Stomach smooth muscle (tissue), 2 donors: ENCODE results near the gene FRG2C.
A peak's percentile ranks its signal among the peaks of the same experiment; 100 is the strongest.
"Not testable (repeated sequence)": the region's sequence is repeated elsewhere in the genome, so short reads cannot be mapped to it uniquely, and the experiment has no call there.

Experiments used
- H3K27ac ChIP-seq: one replicate; pipeline ENCODE4 v1.7.0; 2013; ENCODE audit warnings: mild to moderate bottlenecking, low read length, inconsistent platforms
- H3K27me3 ChIP-seq, 2 donors: one replicate each; pipeline ENCODE4 v1.7.0; 2013; ENCODE audit warnings: low read length in 2 of 2; ENCODE audit not compliant: insufficient read depth in 2 of 2, control insufficient read depth in 1 of 2
- H3K36me3 ChIP-seq, 2 donors: one replicate each; pipeline ENCODE4 v1.7.0; 2013; ENCODE audit warnings: low read length in 2 of 2; ENCODE audit not compliant: control insufficient read depth in 2 of 2, insufficient read depth in 2 of 2
- H3K4me1 ChIP-seq: one replicate; pipeline ENCODE4 v1.7.0; 2013; ENCODE audit warnings: low read length; ENCODE audit not compliant: control insufficient read depth, insufficient read depth
- H3K4me3 ChIP-seq, 2 donors: one replicate each; pipeline ENCODE4 v1.7.0; 2013; ENCODE audit warnings: low read length in 2 of 2
- H3K9ac ChIP-seq, 2 donors: one replicate each; pipeline ENCODE4 v1.7.0; 2013; ENCODE audit warnings: low read length in 2 of 2, mild to moderate bottlenecking in 1 of 2
- H3K9me3 ChIP-seq, 2 donors: one replicate each; pipeline ENCODE4 v1.7.0; 2013; ENCODE audit warnings: low read length in 2 of 2; ENCODE audit not compliant: control insufficient read depth in 2 of 2
- donor health status: healthy.
- donor health status: Pancreatic carcinoma.

The FRG2C gene

GRCh38 chr3:75650191-75650590 lies 13.9 kb upstream of the FRG2C start:
- Histone ChIP-seq H3K4me1 (no peaks in the 10 kb centered on the region), H3K4me3 (no peak overlapping the region), H3K27ac (no peak overlapping the region), H3K9me3 (no peaks in the 10 kb centered on the region), H3K9ac (no peak overlapping the region), H3K27me3 (peaks cover 2 to 4% of the 10 kb centered on the region in 2 donors), H3K36me3 (no peaks in the 10 kb centered on the region)

- not testable (repeated sequence) for H3K9ac ChIP-seq, H3K36me3 ChIP-seq, H3K27ac ChIP-seq, H3K4me1 ChIP-seq, H3K4me3 ChIP-seq, H3K9me3 ChIP-seq
- peaks cover 8 to 28% of the 10 kb centered on the region in 2 donors for H3K27me3 ChIP-seq
Measured at GRCh38 chr3:75655101-75655904, 8.8 kb upstream of the FRG2C start.

GRCh38 chr3:75655956-75656355 lies 8.2 kb upstream of the FRG2C start:
- not testable (repeated sequence) for H3K36me3 ChIP-seq, H3K9ac ChIP-seq, H3K4me1 ChIP-seq, H3K4me3 ChIP-seq, H3K27ac ChIP-seq, H3K9me3 ChIP-seq
- peaks cover 8 to 28% of the 10 kb centered on the region in 2 donors for H3K27me3 ChIP-seq

GRCh38 chr3:75658411-75659107 lies 5.6 kb upstream of the FRG2C start:
- H3K27ac ChIP-seq, H3K9me3 ChIP-seq, H3K9ac ChIP-seq, H3K4me1 ChIP-seq, H3K36me3 ChIP-seq: not testable (repeated sequence)
- H3K4me3 ChIP-seq: peak overlapping the region in 1 of 2 donors; percentile 49
- H3K27me3 ChIP-seq: peaks cover 16 to 28% of the 10 kb centered on the region in 2 donors

GRCh38 chr3:75659108-75659433 lies 5.1 kb upstream of the FRG2C start:
- peaks cover 16 to 28% of the 10 kb centered on the region in 2 donors for H3K27me3 ChIP-seq
- H3K36me3 ChIP-seq, H3K9ac ChIP-seq, H3K27ac ChIP-seq, H3K4me1 ChIP-seq, H3K9me3 ChIP-seq: not testable (repeated sequence)
- H3K4me3 ChIP-seq: peak overlapping the region in 1 of 2 donors; percentile 49

- H3K27ac ChIP-seq, H3K9ac ChIP-seq, H3K36me3 ChIP-seq, H3K9me3 ChIP-seq, H3K4me3 ChIP-seq: not testable (repeated sequence)
- peaks cover 13% of the 10 kb centered on the region for H3K4me1 ChIP-seq
- H3K27me3 ChIP-seq: peaks cover 23 to 31% of the 10 kb centered on the region in 2 donors
Measured at GRCh38 chr3:75665626-75666025, 1.5 kb downstream of the FRG2C start.

- H3K36me3 ChIP-seq, H3K9ac ChIP-seq, H3K27ac ChIP-seq, H3K9me3 ChIP-seq: not testable (repeated sequence)
- Histone ChIP-seq H3K4me1 (peaks cover 13% of the 10 kb centered on the region), H3K4me3 (peak overlapping the region; percentile 9 to 60), H3K27me3 (peaks cover 39 to 42% of the 10 kb centered on the region in 2 donors)
Measured at GRCh38 chr3:75667757-75668701, 3.9 kb downstream of the FRG2C start.

GRCh38 chr3:75668759-75669347 lies 4.7 kb downstream of the FRG2C start:
- not testable (repeated sequence) for H3K36me3 ChIP-seq, H3K9me3 ChIP-seq, H3K27ac ChIP-seq, H3K9ac ChIP-seq
- H3K27me3 ChIP-seq: peaks cover 37 to 44% of the 10 kb centered on the region in 2 donors
- H3K4me3 ChIP-seq: peak overlapping the region; percentile 40 to 60
- peaks cover 13% of the 10 kb centered on the region for H3K4me1 ChIP-seq

GRCh38 chr3:75669348-75670297 lies 5.5 kb downstream of the FRG2C start:
- peak overlapping the region; percentile 40 to 60 for H3K4me3 ChIP-seq
- H3K36me3 ChIP-seq, H3K27ac ChIP-seq, H3K9ac ChIP-seq, H3K9me3 ChIP-seq: not testable (repeated sequence)
- peaks cover 13% of the 10 kb centered on the region for H3K4me1 ChIP-seq
- peaks cover 39 to 44% of the 10 kb centered on the region in 2 donors for H3K27me3 ChIP-seq
